GM18517 (cell line): Measurements from ENCODE around the gene LHPP.
"Not testable (repeated sequence)": the region's sequence is repeated elsewhere in the genome, so short reads cannot be mapped to it uniquely, and the experiment has no call there.

Experiments used
- ATAC-seq: cut with Tn5 transposase; IDR thresholded peaks from one replicate; pipeline ENCODE4 v1.9.1; 2021; ENCODE audit warnings: mild to moderate bottlenecking, moderate library complexity; ENCODE audit not compliant: unreplicated experiment

Gene LHPP, protein sequence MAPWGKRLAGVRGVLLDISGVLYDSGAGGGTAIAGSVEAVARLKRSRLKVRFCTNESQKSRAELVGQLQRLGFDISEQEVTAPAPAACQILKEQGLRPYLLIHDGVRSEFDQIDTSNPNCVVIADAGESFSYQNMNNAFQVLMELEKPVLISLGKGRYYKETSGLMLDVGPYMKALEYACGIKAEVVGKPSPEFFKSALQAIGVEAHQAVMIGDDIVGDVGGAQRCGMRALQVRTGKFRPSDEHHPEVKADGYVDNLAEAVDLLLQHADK

DNA sequence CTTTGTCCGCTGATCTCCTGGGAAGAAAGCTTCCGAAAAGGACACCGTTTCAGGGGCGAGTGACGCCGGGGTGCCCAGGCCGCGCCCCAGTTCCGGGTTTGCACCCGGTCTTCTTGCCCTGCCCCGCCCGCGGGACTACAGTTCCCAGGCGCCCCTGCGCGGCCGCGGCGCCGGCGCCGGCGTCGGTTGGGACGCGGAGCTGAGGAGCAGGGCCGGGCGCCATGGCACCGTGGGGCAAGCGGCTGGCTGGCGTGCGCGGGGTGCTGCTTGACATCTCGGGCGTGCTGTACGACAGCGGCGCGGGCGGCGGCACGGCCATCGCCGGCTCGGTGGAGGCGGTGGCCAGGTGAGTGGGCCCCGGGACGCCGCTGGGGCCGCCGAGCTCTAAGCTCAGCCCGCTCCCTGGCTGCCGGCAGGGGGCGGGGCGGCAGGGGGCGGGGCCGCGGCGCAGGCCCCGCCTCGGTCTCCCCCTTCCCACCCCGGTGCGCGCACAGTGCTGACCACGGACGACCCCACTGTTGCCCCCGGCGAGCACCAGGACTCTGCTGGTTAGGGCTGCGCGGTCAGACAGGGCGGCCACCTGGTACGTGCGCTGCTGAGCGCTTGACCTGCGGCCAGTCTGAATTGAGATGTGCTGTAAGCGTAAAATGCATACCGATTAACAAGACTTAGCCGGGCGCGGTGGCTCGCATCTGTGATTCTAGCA, at the start of gene LHPP:
Gene LHPP (plus strand): TSS at position 182 of the 706 bp plus-strand sequence. CDS start 40 bp downstream, at position 222.
- ATAC-seq = peak; percentile 89

DNA sequence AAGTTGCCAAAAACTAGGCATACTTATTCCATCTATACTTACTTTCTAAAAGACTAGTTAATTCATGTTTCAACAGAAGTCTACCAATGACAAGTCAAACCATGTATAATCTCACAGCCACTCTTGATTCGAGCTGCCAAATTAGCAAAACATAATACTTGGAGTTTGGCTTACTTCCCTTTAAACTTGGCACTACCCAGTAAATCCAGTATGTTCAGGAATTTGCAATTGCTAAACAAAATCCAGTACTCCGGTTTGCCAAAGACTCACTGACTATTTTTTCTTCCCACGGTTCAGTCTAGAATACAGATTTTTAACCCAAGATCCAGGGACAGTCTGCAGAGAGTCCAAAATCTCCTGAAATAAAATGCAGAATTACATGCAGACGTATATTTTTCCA, 47.5 kb upstream of the LHPP start:
- ATAC-seq = no peak

DNA sequence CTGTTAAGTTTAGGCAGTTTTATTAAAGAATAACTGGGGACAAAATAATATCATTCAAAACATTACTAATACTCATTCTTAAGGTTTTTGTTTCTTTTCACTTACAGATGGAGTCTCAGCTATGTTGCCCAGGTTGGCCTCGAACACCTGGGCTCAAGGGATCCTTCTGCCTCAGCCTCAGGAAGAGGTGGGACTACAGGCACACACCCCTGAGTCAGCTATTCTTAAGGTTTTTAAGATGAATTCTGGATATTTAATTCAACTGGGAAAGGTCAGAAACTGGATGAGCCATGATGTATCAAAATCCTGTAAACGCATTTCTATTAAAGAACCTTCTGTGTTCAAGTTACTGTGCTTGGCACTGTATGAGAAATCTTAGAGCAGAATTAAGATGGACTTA, 46.4 kb upstream of the LHPP start:
- ATAC-seq = no peak

DNA sequence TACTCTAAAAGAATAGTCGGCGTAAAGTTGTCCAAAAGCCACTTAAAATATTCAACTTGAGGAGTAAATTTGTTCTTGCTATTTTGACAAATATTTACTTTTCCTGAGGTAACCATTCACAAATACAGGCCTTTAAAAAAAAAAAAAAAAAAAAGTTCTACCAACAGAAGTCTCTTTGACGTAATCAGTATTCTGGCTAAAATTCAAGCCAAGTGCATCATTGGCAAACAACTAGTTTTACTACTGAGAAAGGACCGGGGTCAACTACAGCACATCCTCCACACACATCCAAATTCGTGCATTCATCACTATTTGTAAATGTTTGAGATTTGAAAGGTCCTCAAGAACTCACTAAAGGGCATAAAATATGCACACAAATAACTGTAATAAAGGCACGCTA, 44.9 kb upstream of the LHPP start:
- ATAC-seq = no peak

DNA sequence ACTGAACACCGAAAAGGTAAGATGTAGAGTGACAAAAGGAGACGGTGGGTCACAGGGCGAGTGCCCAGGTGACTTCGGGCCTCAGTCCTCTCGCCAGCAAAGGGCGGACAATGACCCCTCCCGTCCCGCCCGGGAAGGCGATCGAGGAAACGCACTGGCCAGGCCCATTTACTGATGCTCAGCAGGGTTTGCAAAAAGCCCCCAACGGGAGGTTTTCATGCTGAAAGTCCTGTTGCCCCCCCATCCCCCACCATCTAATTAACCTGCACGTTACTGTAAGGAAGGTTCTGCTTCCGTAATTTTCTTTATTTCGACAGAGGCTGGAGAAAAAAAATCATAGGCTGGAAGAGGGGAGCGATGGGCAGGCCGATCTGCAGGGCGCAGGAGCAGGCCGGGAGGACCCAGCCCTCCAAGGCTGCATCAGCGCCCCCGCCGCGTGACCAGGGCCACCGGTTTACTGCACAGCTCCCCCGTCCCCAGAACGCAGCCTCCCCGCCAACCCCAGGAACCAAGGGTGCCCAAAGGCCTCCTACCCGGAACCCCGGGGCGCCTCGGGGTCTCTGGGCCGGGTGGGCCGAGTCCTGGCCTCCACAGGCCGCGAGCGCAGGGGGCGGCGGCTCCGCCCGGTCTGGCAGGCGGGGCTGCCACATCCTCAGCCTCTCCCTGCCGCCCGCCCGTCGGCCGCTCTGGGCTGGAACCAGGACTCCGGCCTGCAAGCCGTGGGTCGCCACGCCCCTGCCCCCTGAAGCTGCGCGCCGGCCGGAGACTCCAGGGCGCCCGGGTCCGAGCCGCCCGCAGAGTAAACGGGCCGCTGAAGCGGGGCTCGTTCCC, 43.5 kb upstream of the LHPP start:
- ATAC-seq = peak; percentile 21

DNA sequence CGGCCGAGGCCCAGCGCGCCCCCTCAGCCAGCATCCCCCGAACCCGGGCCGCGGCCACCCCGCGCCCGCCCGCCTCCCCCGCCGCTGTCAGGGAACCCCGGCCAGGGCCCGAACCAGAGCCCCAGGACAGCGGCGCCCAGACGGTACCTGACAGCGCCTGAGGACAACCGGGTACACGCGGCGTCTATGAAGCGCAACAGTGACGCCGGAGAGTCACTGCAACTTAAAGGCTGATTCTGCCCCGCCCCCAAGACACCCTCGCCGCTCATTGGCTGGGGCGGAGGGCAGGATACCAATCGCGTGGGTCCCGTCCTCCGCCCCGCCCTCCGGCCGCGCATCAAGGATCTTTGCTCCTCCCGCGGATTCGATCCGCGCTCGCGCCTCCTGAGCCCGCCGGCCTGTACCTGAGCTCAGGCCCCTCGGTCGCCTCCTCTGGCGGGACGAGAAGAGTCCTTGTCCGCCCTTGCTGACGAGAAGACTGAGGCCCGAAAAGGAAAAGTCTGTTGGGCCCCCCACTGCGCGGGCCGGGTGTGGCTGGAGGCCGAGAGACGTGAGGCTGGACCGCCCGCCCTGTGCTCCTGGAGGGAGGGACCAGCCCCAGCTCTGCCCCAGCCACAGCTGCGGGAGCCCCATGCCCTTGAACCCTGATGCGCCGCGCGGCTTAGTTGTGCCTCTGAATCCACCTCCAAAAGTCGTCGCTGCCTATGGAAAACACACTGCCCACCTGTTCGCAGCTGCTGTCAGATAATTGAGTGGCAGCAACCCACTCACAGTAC, 42.7 kb upstream of the LHPP start, which contains the start of gene OAT:
Gene OAT (minus strand): TSS at position 198 of the 776 bp plus-strand sequence. CDS start 6,752 bp downstream, outside the sequence.
- ATAC-seq = peak; percentile 95

DNA sequence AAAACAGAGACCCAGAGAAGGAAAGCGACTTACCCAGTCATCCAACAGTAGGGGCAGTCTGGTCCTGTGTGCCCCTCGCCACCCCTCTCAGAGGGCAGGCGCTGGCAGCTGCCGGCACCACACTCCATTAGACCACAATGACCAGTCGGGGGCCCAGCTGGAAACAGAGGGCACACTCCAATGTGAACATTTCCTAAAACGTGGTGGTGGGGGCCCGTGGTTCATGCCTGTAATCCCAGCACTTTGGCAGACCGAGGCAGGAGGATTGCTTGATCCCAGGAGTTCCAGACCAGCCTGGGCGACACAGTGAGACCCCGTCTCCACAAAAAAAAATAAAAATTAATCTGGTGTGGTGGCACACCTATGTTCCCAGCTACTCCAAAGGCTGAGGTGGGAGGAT, 42.0 kb upstream of the LHPP start:
- ATAC-seq = no peak

DNA sequence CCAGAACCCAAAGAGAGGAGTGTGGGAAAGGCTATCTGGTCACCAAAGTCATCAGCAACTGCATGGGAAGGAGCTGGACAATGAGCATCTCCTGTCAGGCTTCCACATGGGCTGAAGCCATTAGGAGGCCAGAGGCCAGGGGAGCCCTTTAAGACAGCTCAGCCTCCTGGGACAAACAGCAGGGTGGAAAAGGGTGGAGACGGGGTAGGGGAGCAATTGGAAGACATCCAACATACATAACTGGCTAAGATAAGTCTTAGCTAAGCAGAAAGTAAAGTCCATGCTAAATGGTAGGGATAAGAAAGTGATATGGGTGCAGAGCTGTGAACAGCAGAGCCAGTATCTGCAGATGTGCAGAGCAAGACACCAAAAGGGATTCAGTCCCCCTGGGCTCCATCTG, 41.4 kb upstream of the LHPP start:
- no peak for ATAC-seq

DNA sequence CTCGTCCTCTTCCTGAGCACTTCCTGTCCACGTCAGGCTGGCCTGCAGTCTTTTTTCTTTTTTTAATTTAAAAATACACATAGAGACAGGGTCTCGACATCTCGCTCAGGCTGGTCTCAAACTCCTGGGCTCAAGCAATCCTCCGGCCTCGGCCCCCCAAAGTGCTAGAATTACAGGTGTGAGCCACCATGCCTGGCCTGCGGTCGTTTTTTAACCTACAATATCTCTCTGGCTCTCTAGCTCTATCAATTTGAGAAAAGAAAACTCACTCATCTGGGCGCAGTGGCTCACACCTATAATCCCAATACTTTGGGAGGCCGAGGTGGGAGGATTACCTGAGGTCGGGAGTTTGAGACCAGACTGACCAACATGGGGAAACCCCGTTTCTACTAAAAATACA, 38.9 kb upstream of the LHPP start:
- no peak for ATAC-seq

DNA sequence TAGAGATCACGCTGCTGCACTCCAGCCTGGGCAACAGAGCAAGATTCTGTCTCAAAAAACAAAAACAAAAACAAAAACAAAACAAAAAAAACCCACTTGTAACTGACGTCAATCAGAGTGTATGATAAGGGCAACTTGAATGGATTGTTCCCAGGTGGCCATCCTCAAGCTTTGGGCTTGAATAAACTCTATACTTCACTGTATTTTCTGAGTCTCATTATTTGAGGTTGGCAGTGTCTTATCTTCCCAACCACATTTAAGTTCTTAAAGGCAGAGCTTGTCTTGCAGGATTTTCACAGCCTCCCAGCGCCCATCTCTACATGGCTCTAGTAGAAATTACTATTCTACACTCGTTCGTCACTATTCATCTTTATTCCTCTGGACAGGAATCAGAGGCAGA, 37.8 kb upstream of the LHPP start:
- ATAC-seq = no peak

DNA sequence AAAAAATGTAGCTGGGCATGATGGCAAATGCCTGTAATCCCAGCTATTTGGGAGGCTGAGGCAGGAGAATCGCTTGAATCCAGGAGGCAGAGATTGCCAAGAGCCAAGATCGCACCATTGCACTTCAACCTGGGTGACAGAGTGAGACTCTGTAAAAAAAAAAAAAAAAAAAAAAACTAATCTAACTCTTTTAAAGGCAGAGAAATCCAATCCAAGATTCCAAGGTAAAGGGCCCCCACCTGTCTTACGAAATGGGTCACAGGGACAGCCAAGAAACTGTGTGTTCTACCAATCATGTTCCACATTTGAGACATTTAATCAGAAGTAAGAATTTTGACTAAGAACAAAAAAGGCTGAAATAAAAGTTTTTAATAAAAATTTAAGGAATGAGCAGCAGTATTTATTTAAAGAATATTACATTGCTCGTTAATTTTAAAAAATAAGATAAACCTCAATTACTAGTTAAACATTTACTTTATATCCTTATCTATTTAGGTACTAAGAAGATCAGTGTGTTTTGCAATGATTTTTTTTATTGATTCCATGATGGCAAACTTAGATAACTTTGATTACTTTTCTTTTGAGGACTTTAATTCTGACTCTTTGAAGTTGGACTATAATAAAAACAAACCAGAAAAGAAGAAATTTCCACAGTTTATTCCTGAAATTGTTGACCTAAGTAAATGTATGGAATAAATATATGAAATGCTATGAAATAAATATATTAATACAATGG, 36.2 kb upstream of the LHPP start:
- no peak for ATAC-seq

DNA sequence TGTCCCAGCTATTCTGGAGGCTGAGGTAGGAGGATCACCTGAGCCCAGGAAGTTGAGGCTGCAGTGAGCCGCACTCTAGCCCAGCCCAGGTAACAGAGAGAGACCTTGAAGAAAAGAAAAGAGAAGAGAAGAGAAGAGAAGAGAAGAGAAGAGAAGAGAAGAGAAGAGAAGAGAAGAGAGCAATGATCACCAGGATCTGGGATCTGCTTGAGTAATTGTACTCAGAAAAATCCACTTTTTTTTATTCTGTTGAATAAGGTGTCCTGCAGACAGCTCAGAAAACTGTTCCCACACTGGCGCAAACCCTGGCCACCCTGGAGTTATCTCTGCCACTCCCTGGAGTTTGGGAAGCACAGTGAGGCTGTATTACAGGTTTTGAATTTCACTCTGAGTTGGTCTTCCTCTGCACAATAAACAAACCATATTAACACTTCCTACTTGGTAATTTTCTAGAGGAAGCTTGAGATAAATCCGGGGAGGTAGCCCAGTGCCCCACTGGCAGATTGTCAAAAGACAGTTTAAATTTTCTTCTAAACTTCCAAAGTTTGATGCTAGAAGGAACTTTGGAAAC, 33.3 kb upstream of the LHPP start:
- no peak for ATAC-seq

DNA sequence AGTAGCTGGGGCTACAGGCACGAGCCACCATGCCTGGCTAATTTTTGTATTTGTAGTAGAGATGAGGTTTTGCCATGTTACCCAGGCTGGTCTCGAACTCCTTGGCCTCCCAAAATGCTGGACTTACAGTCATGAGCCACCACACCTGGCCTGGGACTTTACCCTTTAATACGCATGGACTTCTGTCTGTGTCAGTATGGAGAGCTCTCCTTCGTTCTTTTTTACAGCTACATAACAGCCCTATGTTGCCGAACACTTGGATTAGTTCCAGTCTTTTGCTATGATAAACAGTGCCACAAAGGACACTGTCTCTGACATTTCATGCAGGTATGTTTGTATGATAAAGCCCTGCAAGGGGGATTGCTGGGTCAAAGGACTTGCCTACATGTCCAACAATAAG, 32.0 kb upstream of the LHPP start:
- no peak for ATAC-seq

DNA sequence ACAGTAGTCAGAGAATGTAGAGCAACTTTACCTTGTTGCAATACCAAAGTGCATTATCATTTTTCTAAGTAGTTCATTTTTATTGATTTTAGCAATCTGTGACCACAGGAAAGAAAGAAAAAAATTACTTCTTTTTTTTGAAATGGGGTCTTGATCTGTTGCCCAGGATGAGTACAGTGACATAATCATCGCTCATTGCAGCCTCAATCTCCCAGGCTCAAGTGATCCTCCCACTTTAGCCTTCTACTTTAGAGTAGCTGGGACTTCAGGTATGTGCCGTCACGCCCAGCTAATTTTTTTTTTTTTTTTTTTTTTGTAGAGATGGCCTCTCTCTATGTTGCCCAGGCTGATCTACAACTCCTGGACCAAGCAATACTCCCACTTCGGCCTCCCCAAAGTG, 31.5 kb upstream of the LHPP start:
- ATAC-seq = no peak

DNA sequence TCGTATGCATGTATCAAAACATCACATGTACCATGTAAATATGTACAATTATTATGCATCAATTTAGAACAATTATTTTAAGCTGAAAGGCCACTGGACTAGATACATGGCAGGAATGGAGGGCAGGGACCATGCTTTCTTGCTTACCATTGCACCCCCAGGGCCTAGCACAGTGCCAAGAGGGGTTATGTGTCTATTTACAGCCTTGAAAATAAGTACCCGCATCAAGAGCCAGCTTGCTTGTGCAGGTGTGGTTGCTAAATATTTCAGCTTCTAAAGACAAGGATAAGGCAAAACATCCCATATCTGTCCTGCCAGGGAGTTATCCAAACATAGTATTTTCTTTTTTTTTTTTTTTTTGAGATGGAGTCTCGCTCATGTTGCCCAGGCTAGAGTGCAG, 28.2 kb upstream of the LHPP start:
- ATAC-seq = no peak

DNA sequence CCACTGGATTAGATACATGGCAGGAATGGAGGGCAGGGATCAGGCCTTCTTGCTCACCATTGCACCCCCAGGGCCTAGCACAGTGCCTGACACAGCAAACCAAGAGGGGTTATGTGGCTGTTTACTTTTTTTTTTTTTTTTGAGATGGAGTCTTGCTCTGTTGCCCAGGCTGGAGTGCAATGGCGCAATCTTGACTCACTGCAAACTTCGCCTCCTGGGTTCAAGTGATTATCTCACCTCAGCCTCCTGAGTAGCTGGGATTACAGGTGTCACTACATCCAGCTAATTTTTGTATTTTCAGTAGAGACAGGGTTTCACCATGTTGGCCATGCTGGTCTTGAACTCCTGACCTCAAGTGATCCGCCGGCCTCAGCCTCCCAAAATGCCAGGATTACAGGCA, 25.9 kb upstream of the LHPP start:
- ATAC-seq = not testable (repeated sequence)

DNA sequence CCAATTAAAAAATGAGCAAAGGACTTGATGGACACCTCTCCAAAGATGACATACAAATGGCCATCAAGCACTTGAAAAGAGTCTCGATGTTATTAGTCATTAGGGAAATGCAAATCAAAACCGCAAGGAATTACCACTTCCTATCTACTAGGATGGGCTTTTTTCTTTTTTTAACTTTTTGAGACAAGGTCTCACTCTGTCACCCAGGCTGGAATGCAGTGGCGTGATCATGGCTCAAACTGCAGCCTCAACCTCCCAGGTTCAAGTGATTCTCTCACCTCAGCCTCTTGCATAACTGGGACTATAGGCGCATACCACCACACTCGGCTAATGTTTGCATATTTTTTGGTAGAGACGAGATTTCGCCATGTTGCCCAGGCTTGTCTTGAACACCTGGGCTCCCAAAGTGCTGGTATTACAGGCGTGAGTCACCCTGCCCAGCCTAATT, 25.4 kb upstream of the LHPP start:
- ATAC-seq = peak; percentile 83

DNA sequence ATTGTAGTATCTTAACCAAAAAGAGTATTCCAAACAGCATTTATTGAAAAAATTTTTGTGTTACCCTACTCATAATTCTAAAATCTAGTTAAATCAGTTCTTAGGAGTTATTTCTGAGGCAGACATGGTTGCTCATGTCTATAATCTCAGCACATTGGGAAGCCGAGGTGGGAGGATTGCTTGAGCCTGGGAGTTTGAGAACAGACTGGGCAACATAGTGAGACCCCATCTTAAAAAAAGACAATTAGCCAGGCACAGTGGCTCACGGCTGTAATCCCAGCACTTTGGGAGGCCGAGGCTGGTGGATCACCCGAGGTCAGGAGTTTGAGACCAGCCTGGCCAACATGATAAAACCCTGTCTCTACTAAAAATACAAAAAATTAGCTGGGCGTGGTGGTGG, 19.9 kb upstream of the LHPP start:
- not testable (repeated sequence) for ATAC-seq

DNA sequence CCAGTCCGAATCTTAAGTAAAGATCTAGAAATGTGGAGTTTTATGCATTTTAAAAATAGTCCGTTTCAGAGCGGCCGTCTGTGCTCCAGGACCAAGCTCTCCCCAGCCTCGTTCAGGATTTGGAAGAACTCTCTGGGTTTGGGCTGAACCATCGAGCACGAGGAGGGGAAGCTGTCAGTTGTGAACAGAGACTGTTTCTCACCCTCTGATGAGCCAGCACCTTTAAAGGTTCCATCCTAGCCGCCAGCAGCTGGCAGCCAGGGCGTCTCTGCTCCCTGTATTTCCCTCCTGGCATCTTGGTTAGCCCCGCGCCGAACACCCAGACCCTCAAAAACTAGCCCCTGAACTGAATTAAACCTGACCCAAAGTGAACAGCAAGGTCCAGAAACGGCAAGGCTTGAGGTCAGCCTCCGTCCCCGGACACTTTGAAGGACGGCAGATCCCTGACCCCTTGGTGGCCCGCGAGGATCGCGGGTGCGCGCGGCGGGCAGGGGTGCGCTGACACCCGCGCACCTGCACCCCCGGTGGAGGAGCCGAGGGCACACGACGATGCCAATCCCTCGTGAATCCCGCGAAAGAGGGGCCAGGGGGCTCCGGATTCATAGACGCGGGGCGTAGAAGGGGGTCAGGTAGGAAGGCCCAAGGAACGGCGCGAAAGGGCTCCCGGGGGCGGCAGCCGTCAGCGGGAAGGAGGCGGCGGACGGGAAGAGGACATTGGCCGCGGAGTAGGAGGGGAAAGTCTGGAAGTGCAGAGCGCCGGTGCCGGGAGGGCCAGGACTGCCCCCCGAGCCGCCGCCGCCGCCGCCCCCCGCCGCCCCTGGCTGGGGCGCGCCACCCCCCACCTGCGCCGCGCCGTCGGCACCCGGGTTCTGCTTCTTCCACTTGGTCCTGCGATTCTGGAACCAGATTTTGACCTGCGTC, 14.5 kb upstream of the LHPP start:
- ATAC-seq = no peak
